Ovary (tissue), 3 donors: ENCODE data around the gene DENND6B.

Experiments
- EP300 ChIP-seq: sonication (generic); formaldehyde crosslinking; IDR thresholded peaks from one replicate; pipeline ENCODE4 v1.6.1; 2017; ENCODE audit warnings: antibody characterized with exemption
- POLR2A ChIP-seq: fragments of 450-650 bp; IDR thresholded peaks from one replicate; pipeline ENCODE4 v1.6.1; 2017; ENCODE audit warnings: antibody characterized with exemption, mild to moderate bottlenecking, moderate library complexity
- TF ChIP-seq, protein P1 (sequence below), 3 donors: fragments of 450-650 bp in 2 of 3; fragments of 200-600 bp in 1 of 3; IDR thresholded peaks; one replicate each; pipeline versions ENCODE4 v1.5.1 to v1.8.0; 2016 to 2022; ENCODE audit warnings: antibody characterized with exemption in 3 of 3, mild to moderate bottlenecking in 1 of 3
- donor health status: DM: no; HTN: no; CAD: no.

GRCh38 chr22:50287731-50288130, 39.1 kb downstream of the DENND6B start:
- TF ChIP-seq, protein P1, sequence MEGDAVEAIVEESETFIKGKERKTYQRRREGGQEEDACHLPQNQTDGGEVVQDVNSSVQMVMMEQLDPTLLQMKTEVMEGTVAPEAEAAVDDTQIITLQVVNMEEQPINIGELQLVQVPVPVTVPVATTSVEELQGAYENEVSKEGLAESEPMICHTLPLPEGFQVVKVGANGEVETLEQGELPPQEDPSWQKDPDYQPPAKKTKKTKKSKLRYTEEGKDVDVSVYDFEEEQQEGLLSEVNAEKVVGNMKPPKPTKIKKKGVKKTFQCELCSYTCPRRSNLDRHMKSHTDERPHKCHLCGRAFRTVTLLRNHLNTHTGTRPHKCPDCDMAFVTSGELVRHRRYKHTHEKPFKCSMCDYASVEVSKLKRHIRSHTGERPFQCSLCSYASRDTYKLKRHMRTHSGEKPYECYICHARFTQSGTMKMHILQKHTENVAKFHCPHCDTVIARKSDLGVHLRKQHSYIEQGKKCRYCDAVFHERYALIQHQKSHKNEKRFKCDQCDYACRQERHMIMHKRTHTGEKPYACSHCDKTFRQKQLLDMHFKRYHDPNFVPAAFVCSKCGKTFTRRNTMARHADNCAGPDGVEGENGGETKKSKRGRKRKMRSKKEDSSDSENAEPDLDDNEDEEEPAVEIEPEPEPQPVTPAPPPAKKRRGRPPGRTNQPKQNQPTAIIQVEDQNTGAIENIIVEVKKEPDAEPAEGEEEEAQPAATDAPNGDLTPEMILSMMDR (IDR thresholded peaks at IDR 0.05) = no peak
- TF ChIP-seq POLR2A (no peak), EP300 (no peak)
